HG03066 (cell line): ENCODE results near the gene RFNG.

ENCODE experiments used
- ATAC-seq: cut with Tn5 transposase; IDR thresholded peaks from one replicate; pipeline ENCODE4 v1.9.1; 2021; ENCODE audit warnings: low read depth; ENCODE audit not compliant: unreplicated experiment

Gene RFNG

GRCh38 chr17:82004517-82005455, 46.8 kb downstream of the RFNG start:
- no peak for ATAC-seq

GRCh38 chr17:82003411-82004381, 47.9 kb downstream of the RFNG start:
- ATAC-seq: no peak

GRCh38 chr17:82001571-82002056, 50.0 kb downstream of the RFNG start:
- ATAC-seq: no peak

GRCh38 chr17:82000803-82001570, 50.6 kb downstream of the RFNG start:
- ATAC-seq: no peak

- ATAC-seq: no peak
Measured at GRCh38 chr17:81999976-82000802, 51.4 kb downstream of the RFNG start.

- no peak for ATAC-seq
Measured at GRCh38 chr17:81999587-81999975, 52.0 kb downstream of the RFNG start.

DNA sequence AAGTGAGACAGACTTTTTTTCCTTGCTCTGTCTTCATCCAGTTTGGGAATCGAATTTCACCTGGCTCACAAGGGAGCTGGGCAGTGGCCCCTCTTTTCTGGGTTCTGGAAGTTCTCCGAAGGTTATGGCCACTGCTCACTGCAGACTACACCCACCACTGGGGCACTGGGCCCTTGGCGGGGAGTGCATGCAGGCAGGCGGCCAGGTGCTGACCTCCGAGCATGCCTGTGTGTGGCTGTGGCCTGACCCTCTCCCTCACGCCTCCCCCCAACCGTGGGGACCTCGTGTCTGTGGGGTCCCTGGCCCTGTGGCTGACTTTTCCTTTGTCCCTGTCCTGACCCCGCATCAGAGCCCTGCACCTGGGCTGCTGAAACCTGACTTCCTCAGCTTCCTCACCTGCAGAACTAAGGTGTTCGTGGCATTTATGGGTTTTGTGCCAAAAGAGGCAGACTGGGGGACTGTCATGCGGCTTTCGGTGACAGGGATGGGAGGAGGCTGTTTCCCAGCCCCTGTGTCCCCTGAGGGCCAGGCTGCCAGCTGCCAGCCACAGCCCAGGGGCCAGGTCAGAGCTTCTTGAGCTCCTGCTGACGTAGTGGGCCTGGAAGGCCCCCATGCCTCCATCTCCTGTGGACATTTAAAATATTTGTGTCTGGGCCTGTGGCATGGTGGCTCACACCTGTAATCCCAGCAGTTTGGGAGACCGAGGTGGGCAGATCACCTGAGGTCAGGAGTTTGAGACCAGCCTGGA, 52.7 kb downstream of the RFNG start:
- ATAC-seq: no peak

GRCh38 chr17:81998212-81998611, 53.4 kb downstream of the RFNG start:
- no peak for ATAC-seq
